GM18511 (cell line): ENCODE measurements around the gene TSPYL4.
A peak's percentile ranks its signal among the peaks of the same experiment; 100 is the strongest.

Source experiments
- ATAC-seq: cut with Tn5 transposase; IDR thresholded peaks from one replicate; pipeline ENCODE4 v1.9.1; 2021; ENCODE audit warnings: mild to moderate bottlenecking, moderate library complexity; ENCODE audit not compliant: unreplicated experiment

TSPYL4 gene

DNA sequence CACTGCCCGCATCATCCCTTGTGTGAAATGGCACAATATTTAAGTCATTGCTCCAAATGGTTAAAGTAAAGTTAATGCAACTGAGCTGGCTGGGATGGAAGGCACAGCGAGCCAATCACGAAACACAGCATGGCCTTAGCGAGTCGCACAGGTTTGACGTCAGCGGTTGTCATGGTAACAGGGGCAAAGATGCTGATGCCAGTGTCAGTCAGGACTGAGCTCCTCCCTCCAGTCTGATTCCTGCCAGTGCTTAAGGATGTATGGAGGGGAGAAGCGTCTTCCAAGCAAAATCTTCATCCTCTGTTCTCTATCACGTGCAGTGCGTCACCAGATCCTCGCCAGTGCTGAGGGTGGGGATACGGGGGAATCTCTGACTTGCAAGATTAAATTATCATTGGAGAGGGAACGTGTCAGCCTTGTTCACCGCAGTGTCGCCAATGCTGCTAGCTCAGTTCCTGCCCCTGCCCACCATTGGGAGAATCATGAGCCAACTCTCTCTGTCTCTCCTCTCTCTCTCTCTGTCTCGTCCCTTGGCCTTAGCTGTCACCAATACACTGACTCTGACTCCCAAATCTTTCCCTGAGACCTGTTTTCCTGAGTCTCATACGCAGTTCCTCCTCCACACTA lies 24.5 kb downstream of the TSPYL4 start:
- ATAC-seq: no peak

DNA sequence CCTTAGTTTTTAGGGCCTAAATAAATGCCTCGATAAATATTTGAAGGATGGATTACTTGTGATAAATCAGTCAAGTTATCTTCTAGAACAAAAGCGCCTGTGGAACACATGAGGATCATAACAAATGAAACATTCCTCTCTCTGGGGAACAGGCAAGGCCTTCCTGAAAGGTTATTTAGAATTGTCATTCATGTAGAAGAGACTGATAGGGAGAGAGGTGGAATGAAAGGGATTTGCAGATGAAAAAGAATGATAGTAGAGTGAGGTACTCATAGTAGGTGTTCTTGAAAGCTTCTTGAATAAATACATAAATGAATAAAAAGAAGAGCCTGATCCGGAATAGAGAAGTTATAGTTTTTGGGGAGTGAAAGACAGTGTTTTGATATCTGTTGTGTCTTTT lies 30.5 kb downstream of the TSPYL4 start:
- no peak for ATAC-seq

GRCh38 chr6:116221911-116222310 lies 32.0 kb downstream of the TSPYL4 start:
- ATAC-seq: no peak

- ATAC-seq: no peak
Measured at GRCh38 chr6:116221067-116221466, 32.8 kb downstream of the TSPYL4 start.

- no peak for ATAC-seq
Measured at GRCh38 chr6:116218866-116219265, 35.0 kb downstream of the TSPYL4 start.

GRCh38 chr6:116218172-116218633 lies 35.7 kb downstream of the TSPYL4 start:
- no peak for ATAC-seq

DNA sequence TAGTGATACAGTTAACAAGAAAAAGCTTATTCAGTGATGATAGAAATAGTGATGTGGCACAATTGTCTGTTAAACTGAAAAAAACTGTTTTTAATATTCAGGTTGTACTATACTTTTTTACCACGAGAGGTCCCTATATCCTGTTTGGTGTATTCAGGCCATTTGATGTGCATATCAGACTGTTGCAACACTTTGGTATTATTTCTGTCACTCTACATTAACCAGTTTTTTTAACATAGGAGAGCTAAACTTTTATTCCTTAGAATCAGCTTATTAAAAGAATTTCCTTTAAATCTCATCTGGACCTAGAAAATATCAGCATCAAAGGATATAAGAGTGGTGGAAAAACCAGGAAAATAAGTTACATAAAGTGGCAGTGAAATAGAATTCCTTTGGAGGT lies 36.8 kb downstream of the TSPYL4 start:
- peak; percentile 43 for ATAC-seq

DNA sequence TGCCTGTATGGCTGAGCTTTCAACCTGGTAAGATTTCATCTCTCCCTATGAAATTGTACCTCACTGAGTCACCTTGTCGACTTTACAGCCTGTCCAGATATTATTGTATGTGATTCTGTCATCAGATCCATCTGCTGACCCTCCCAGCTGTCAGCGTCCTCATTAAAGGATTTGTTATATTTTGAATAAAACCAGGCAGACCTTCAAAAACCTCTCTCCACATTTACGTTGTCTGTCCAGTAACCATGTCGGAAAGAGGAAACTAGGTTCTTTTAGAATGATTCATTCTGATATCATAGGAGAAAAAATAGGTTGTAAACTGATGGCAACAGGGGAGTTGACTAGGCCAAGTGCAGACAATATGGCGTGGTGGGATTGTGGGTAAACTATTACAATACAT lies 38.5 kb downstream of the TSPYL4 start:
- ATAC-seq: no peak

DNA sequence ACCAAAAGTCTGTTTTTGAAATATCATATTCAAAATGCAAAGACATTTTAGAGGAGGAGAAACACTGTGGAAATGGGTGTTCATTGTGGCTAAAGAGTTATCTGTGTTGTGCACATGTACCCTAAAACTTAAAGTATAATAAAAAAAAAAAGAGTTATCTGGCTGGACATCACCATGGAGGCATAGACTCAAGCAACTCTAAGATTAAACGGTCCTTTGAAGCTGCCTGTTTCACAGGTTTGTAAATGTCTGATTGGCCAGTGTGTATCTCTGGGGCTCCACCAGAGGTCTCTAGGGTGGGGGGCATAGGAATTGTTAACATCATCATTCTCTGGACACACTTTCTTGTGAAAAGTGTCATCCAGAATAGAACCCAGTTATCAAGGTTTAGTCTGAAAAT lies 39.2 kb downstream of the TSPYL4 start:
- no peak for ATAC-seq

- ATAC-seq: no peak
Measured at GRCh38 chr6:116210750-116211425, 43.0 kb downstream of the TSPYL4 start.

GRCh38 chr6:116210316-116210715 lies 43.6 kb downstream of the TSPYL4 start:
- no peak for ATAC-seq

GRCh38 chr6:116208056-116208785 lies 45.7 kb downstream of the TSPYL4 start:
- ATAC-seq: no peak

- ATAC-seq: no peak
Measured at GRCh38 chr6:116206231-116206903, 47.5 kb downstream of the TSPYL4 start.

DNA sequence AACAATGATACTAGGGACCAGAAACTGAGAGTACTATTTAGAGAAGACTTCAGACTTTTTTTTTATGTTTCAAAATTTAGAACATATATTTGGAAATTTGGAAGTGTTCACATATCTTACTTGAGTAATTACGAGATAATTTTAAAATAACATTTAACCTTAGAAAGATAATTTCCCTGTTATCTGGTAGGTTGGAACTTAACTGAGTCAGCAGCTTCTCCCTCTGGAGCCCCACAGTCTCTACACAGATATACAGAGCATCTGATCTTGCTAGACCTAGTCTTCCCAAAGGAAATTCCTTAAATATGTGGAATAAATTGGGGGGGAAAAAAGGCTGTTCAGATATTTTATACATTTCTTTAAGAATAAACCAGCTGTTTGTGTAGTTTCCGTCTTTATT lies 48.6 kb downstream of the TSPYL4 start:
- no peak for ATAC-seq

GRCh38 chr6:116201538-116201937 lies 52.3 kb downstream of the TSPYL4 start:
- no peak for ATAC-seq

GRCh38 chr6:116200619-116201249 lies 53.1 kb downstream of the TSPYL4 start:
- ATAC-seq: no peak
